ENCODE measurements around the gene TCEAL1.
"Not testable (repeated sequence)": the region's sequence is repeated elsewhere in the genome, so short reads cannot be mapped to it uniquely, and the experiment has no call there.

Gene TCEAL1

GRCh38 chrX:103628386-103629317 is at the start of gene TCEAL1:
Gene TCEAL1, plus strand, starts transcription at chrX:103628975. Its CDS starts 942 bp downstream, at chrX:103629917.
- no peak for DNase-seq (ENCODE audit: low read depth)

GRCh38 chrX:103584596-103584995 is 44.2 kb upstream of the TCEAL1 start:
- no peak for DNase-seq (ENCODE audit: low read depth)

GRCh38 chrX:103585411-103586313 is 43.1 kb upstream of the TCEAL1 start, which contains the start of gene TCEAL4:
Gene TCEAL4, plus strand, starts transcription at chrX:103585515. Its CDS starts 1,161 bp downstream, at chrX:103586676.
- DNase-seq (ENCODE audit: low read depth), result peak; percentile 15

GRCh38 chrX:103586314-103586646 is 42.5 kb upstream of the TCEAL1 start:
- no peak for DNase-seq (ENCODE audit: low read depth)

- no peak for DNase-seq (ENCODE audit: low read depth)
Measured at GRCh38 chrX:103586659-103587058, 42.1 kb upstream of the TCEAL1 start.

- not testable (repeated sequence) for DNase-seq (ENCODE audit: low read depth)
Measured at GRCh38 chrX:103592295-103592694, 36.5 kb upstream of the TCEAL1 start.

GRCh38 chrX:103595202-103595601 is 33.6 kb upstream of the TCEAL1 start:
- DNase-seq (ENCODE audit: low read depth), result not testable (repeated sequence)

- no peak for DNase-seq (ENCODE audit: low read depth)
Measured at GRCh38 chrX:103607364-103608305, 21.1 kb upstream of the TCEAL1 start, which contains the start of gene TCEAL3. Gene TCEAL3, plus strand, starts transcription at chrX:103607963. Its CDS starts 1,102 bp downstream, at chrX:103609065.

- no peak for DNase-seq (ENCODE audit: low read depth)
Measured at GRCh38 chrX:103608306-103608963, 20.3 kb upstream of the TCEAL1 start.

GRCh38 chrX:103610282-103610681 is 18.5 kb upstream of the TCEAL1 start:
- DNase-seq (ENCODE audit: low read depth), result no peak

- no peak for DNase-seq (ENCODE audit: low read depth)
Measured at GRCh38 chrX:103613362-103613890, 15.3 kb upstream of the TCEAL1 start.

GRCh38 chrX:103614999-103615398 is 13.8 kb upstream of the TCEAL1 start:
- no peak for DNase-seq (ENCODE audit: low read depth)

- no peak for DNase-seq (ENCODE audit: low read depth)
Measured at GRCh38 chrX:103615781-103616371, 12.9 kb upstream of the TCEAL1 start.

GRCh38 chrX:103616676-103617186 is 12.0 kb upstream of the TCEAL1 start:
- DNase-seq (ENCODE audit: low read depth), result no peak

- no peak for DNase-seq (ENCODE audit: low read depth)
Measured at GRCh38 chrX:103624111-103624510, 4.7 kb upstream of the TCEAL1 start.

GRCh38 chrX:103626855-103627254 is 1.9 kb upstream of the TCEAL1 start:
- no peak for DNase-seq (ENCODE audit: low read depth)

GRCh38 chrX:103629318-103630170 is 769 bp downstream of the TCEAL1 start:
- DNase-seq (ENCODE audit: low read depth), result no peak

GRCh38 chrX:103630171-103630511 is 1.4 kb downstream of the TCEAL1 start:
- no peak for DNase-seq (ENCODE audit: low read depth)

- DNase-seq (ENCODE audit: low read depth), result no peak
Measured at GRCh38 chrX:103631145-103631544, 2.4 kb downstream of the TCEAL1 start.

All from stimulated activated CD8-positive, alpha-beta memory T cell treated with anti-CD3 and anti-CD28 coated beads, Interleukin-12 subunit alpha, Interleukin-12 subunit beta, amount 100 ng/mL, for 4 hours (primary cell).